HepG2 (cell line): ENCODE results near the gene GALNT10. TPM values are rescaled to one million over a fixed set of nuclear protein-coding genes. Genes with fewer than 3 reads are reported as not detected.

Experiments used
- BORCS8-MEF2B ChIP-seq: sonication (generic); formaldehyde crosslinking; IDR thresholded peaks from 2 replicates; pipeline ENCODE4 v1.8.0; 2022; ENCODE audit warnings: mild to moderate bottlenecking, missing genetic modification reagents
- CAMTA2 ChIP-seq: sonication (generic); formaldehyde crosslinking; IDR thresholded peaks from 2 replicates; pipeline ENCODE4 v1.4.0; 2020; ENCODE audit warnings: mild to moderate bottlenecking, missing genetic modification reagents, borderline replicate concordance
- CHD2 ChIP-seq: IDR thresholded peaks from 2 replicates; pipeline ENCODE4 v1.6.1; 2011; ENCODE audit warnings: low read depth, low read length, improper control_type of control experiment
- FOXA1 ChIP-seq, 2 experiments: fragments of 450-650 bp in 1 of 2; sonication (generic) in 1 of 2; formaldehyde crosslinking in 1 of 2; IDR thresholded peaks; 2 replicates each; pipeline versions ENCODE4 v1.4.0 to v1.6.1; 2016 to 2020; ENCODE audit warnings: missing genetic modification reagents in 1 of 2
- HMGA1 ChIP-seq: sonication (generic); formaldehyde crosslinking; conservative IDR thresholded peaks from 2 replicates; pipeline ENCODE4 v1.4.0; 2020; ENCODE audit warnings: missing genetic modification reagents
- PAXIP1 ChIP-seq: sonication (generic); formaldehyde crosslinking; conservative IDR thresholded peaks from 2 replicates; pipeline ENCODE4 v1.4.0; 2020; ENCODE audit warnings: mild to moderate bottlenecking, missing genetic modification reagents, moderate library complexity
- PHB2 ChIP-seq: fragments of 450-650 bp; IDR thresholded peaks from 2 replicates; pipeline ENCODE4 v1.6.1; 2018; ENCODE audit not compliant: partially characterized antibody
- RAD21 ChIP-seq: fragments of 450-650 bp; formaldehyde crosslinking; IDR thresholded peaks from 2 replicates; pipeline ENCODE4 v1.5.0; 2020; ENCODE audit warnings: mild to moderate bottlenecking
- REXO4 ChIP-seq: sonication (generic); formaldehyde crosslinking; IDR thresholded peaks from 2 replicates; pipeline ENCODE4 v1.8.0; 2022; ENCODE audit warnings: missing genetic modification reagents, mild to moderate bottlenecking, borderline replicate concordance
- RFX3 ChIP-seq: IDR thresholded peaks from 2 replicates; pipeline ENCODE4 v1.6.1; 2016; ENCODE audit warnings: missing biosample characterization, missing genetic modification reagents
- ZBTB42 ChIP-seq: sonication (generic); formaldehyde crosslinking; IDR thresholded peaks from 2 replicates; pipeline ENCODE4 v1.5.0; 2020; ENCODE audit warnings: mild to moderate bottlenecking, missing genetic modification reagents
- ZFP90 ChIP-seq: sonication (generic); formaldehyde crosslinking; IDR thresholded peaks from 2 replicates; pipeline ENCODE4 v1.8.0; 2022; ENCODE audit warnings: missing genetic modification reagents, mild to moderate bottlenecking, inconsistent platforms, borderline replicate concordance
- ZHX2 ChIP-seq, 2 experiments: sonication (generic) in 1 of 2; formaldehyde crosslinking in 1 of 2; IDR thresholded peaks; 2 replicates each; pipeline versions ENCODE4 v1.6.1 to v1.9.0; 2014 to 2022; ENCODE audit warnings: antibody characterized with exemption in 1 of 2, borderline replicate concordance in 1 of 2, inconsistent platforms in 1 of 2, low read depth in 1 of 2, missing genetic modification reagents in 1 of 2
- ZNF232 ChIP-seq: sonication (generic); formaldehyde crosslinking; IDR thresholded peaks from 2 replicates; pipeline ENCODE4 v1.4.0; 2020; ENCODE audit warnings: missing genetic modification reagents, borderline replicate concordance
- ZNF263 ChIP-seq: sonication (generic); formaldehyde crosslinking; IDR thresholded peaks from 2 replicates; pipeline ENCODE4 v1.4.0; 2020; ENCODE audit warnings: missing genetic modification reagents
- ZNF451 ChIP-seq: sonication (generic); formaldehyde crosslinking; IDR thresholded peaks from 2 replicates; pipeline ENCODE4 v1.5.0; 2020; ENCODE audit warnings: mild to moderate bottlenecking, missing genetic modification reagents
- ZNF589 ChIP-seq: sonication (generic); formaldehyde crosslinking; conservative IDR thresholded peaks from 2 replicates; pipeline ENCODE4 v1.8.0; 2022; ENCODE audit warnings: mild to moderate bottlenecking, moderate library complexity, missing genetic modification reagents
- polyA plus RNA-seq, 8 experiments: library from polyadenylated mRNA; depleted of rRNA in 3 of 8; stranded (reverse) in 7 of 8; unstranded in 1 of 8; fragments of >200 nt; fragmentation: Illumina TruSeq in 4 of 8; extraction: Trizol in 4 of 8; gene quantifications; 2 replicates each; pipeline versions ENCODE4 v1.2.1 to v1.2.3, GENCODE V29; 2011 to 2016; ENCODE audit warnings: low read depth in 4 of 8, missing spikeins in 1 of 8, mixed read lengths in 1 of 8; ENCODE audit not compliant: insufficient read depth in 1 of 8
- total RNA-seq, 5 experiments: library from RNA; depleted of rRNA; stranded (reverse); fragments of >200 nt; fragmentation: Illumina TruSeq; extraction: Trizol; gene quantifications; 2 replicates each; pipeline ENCODE4 v1.2.3, GENCODE V29; 2016; ENCODE audit warnings: low read depth in 1 of 5
- TF ChIP-seq, protein P1 (sequence below): sonication (generic); formaldehyde crosslinking; IDR thresholded peaks from 2 replicates; pipeline ENCODE4 v1.4.0; 2020; ENCODE audit warnings: low read depth, mild to moderate bottlenecking, missing genetic modification reagents

Gene GALNT10
- total and polyA plus RNA-seq, 2 of the 13 experiments (the other 11 are each of a cell fraction or from before 2014, with no cell fraction given) = 8.1 to 11.2 TPM

DNA sequence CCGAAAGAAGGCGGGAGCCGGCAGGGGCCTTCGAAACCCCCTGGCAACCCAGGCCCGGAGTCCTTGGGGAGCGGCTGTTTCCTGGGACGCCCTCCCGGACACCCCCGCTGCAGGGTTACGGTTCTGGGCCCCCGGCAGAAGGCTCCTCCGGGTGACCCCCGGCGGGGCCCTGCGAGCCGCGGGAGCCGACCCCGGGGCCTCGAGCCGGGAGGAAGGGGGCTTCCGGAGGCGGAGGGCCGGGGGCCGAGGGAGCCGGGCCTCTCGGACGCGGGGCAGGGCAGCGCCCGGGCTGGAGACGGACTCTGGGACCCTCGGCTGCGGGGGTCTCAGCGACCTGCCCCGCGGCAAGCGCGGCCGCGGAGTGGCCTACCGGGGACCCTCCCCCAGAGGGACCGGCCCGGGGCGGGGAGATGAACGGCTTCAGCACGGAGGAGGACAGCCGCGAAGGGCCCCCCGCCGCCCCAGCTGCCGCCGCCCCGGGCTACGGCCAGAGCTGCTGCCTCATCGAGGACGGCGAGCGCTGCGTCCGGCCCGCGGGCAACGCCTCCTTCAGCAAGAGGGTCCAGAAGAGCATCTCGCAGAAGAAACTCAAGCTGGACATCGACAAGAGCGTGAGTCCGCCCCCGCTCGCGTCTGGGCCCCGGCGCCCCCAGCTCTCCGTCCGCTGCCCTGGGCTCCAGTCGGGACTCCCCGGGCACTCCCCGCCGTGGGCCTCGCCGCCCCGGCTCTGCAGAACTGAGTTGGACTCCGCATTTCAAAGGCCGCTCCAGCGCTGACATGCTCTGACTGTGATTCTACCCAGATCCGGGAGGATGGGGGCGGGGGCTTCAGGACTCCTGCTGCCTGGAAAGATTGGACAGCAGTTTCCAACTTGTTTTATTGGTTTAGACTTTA lies 255.9 kb downstream of the GALNT10 start (continued):
- no peak; the same call in 1 of the 2 replicates for TF ChIP-seq BORCS8-MEF2B (CRISPR knock-in tag)
- TF ChIP-seq HMGA1 (CRISPR knock-in tag) = no peak
- no peak for TF ChIP-seq PHB2
- no peak for TF ChIP-seq CHD2
- TF ChIP-seq ZFP90 (CRISPR knock-in tag) = no peak
- TF ChIP-seq RAD21 (CRISPR knock-in tag) = no peak
- 0 out of 2 replicates have a peak, but pooled peaks have one; percentile 12 for TF ChIP-seq ZNF263
- TF ChIP-seq RFX3 = no peak
- no peak for TF ChIP-seq FOXA1 (IDR thresholded peaks at IDR 0.05)
- no peak for TF ChIP-seq FOXA1 (CRISPR knock-in tag; IDR thresholded peaks at IDR 0.05)
- TF ChIP-seq, protein P1, sequence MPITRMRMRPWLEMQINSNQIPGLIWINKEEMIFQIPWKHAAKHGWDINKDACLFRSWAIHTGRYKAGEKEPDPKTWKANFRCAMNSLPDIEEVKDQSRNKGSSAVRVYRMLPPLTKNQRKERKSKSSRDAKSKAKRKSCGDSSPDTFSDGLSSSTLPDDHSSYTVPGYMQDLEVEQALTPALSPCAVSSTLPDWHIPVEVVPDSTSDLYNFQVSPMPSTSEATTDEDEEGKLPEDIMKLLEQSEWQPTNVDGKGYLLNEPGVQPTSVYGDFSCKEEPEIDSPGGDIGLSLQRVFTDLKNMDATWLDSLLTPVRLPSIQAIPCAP (CRISPR knock-in tag) = no peak
- no peak for TF ChIP-seq REXO4 (CRISPR knock-in tag)
- no peak for TF ChIP-seq CAMTA2 (CRISPR knock-in tag)
- TF ChIP-seq ZBTB42 (CRISPR knock-in tag) = no peak
- no peak for TF ChIP-seq PAXIP1 (CRISPR knock-in tag)
- no peak for TF ChIP-seq ZHX2 (IDR thresholded peaks at IDR 0.05; ENCODE audit: low read depth)
- no peak for TF ChIP-seq ZHX2 (CRISPR knock-in tag; IDR thresholded peaks at IDR 0.05; ENCODE audit: borderline replicate concordance)
- no peak for TF ChIP-seq ZNF232 (CRISPR knock-in tag)
- TF ChIP-seq ZNF589 (CRISPR knock-in tag) = no peak
- TF ChIP-seq ZNF451 (CRISPR knock-in tag) = no peak
